HG03097 (cell line): ENCODE results near the gene ZNF32.
A peak's percentile ranks its signal among the peaks of the same experiment; 100 is the strongest.
"Not testable (repeated sequence)": the region's sequence is repeated elsewhere in the genome, so short reads cannot be mapped to it uniquely, and the experiment has no call there.

ENCODE experiments used
- ATAC-seq: cut with Tn5 transposase; IDR thresholded peaks from one replicate; pipeline ENCODE4 v1.9.1; 2021; ENCODE audit not compliant: unreplicated experiment, low FRiP score

The ZNF32 gene

GRCh38 chr10:43640603-43641002, 8.1 kb downstream of the ZNF32 start:
- no peak for ATAC-seq

GRCh38 chr10:43635816-43636215, 12.9 kb downstream of the ZNF32 start:
- ATAC-seq, result not testable (repeated sequence)

- no peak for ATAC-seq
Observed at GRCh38 chr10:43628956-43629355, 19.7 kb downstream of the ZNF32 start.

GRCh38 chr10:43627942-43628341, 20.7 kb downstream of the ZNF32 start:
- no peak for ATAC-seq

GRCh38 chr10:43623351-43623750, 25.3 kb downstream of the ZNF32 start:
- ATAC-seq, result no peak

- no peak for ATAC-seq
Observed at GRCh38 chr10:43622038-43622437, 26.6 kb downstream of the ZNF32 start.

- ATAC-seq, result no peak
Observed at GRCh38 chr10:43619368-43619767, 29.3 kb downstream of the ZNF32 start.

GRCh38 chr10:43616697-43617370, 31.8 kb downstream of the ZNF32 start:
- ATAC-seq, result no peak

GRCh38 chr10:43610636-43611035, 38.0 kb downstream of the ZNF32 start:
- no peak for ATAC-seq

GRCh38 chr10:43607199-43607573, 41.5 kb downstream of the ZNF32 start:
- no peak for ATAC-seq

- ATAC-seq, result peak; percentile 96
Observed at GRCh38 chr10:43606323-43607198, 42.1 kb downstream of the ZNF32 start, which contains the start of gene ZNF485. TSS of gene ZNF485 (plus strand) at chr10:43606438. CDS start at chr10:43607051, 613 bp downstream.

GRCh38 chr10:43605850-43606322, 42.8 kb downstream of the ZNF32 start:
- ATAC-seq, result peak; percentile 38

GRCh38 chr10:43601576-43601975, 47.1 kb downstream of the ZNF32 start:
- ATAC-seq, result not testable (repeated sequence)

GRCh38 chr10:43599333-43599732, 49.3 kb downstream of the ZNF32 start:
- no peak for ATAC-seq

- ATAC-seq, result no peak
Observed at GRCh38 chr10:43598446-43598845, 50.2 kb downstream of the ZNF32 start.

- no peak for ATAC-seq
Observed at GRCh38 chr10:43596546-43596945, 52.1 kb downstream of the ZNF32 start.

GRCh38 chr10:43595739-43596298, 52.9 kb downstream of the ZNF32 start:
- ATAC-seq, result peak; percentile 53

GRCh38 chr10:43594944-43595589, 53.6 kb downstream of the ZNF32 start:
- peak; percentile 92 for ATAC-seq
